Kidney (tissue), 14 donors: ENCODE measurements around the gene CUEDC1. TPM values are rescaled to one million over a fixed set of nuclear protein-coding genes. Genes with fewer than 3 reads are reported as not detected.
A peak's percentile ranks its signal among the peaks of the same experiment; 100 is the strongest.

ENCODE experiments used
- DNase-seq, 5 donors: peaks; one replicate each; pipeline ENCODE4 v3.0.0-alpha.2; 2013 to 2020
- FAIRE-seq: peaks from 2 replicates; lab custom pipeline; 2012; peaks lifted over from hg19 to GRCh38; lab: Jason Lieb, UNC
- H3K27ac ChIP-seq, 2 donors: one replicate each; pipeline ENCODE4 v1.7.0; 2013; ENCODE audit warnings: low read depth in 2 of 2, low read length in 2 of 2, inconsistent platforms in 1 of 2
- H3K27me3 ChIP-seq: one replicate; pipeline ENCODE4 v1.7.1; 2013; ENCODE audit warnings: low read length, inconsistent platforms; ENCODE audit not compliant: control insufficient read depth, insufficient read depth
- H3K36me3 ChIP-seq, 3 donors: one replicate each; pipeline versions ENCODE4 v1.7.0 to v1.7.1; 2013; ENCODE audit warnings: low read length in 3 of 3, control low read depth in 1 of 3, inconsistent platforms in 1 of 3; ENCODE audit not compliant: insufficient read depth in 3 of 3, control insufficient read depth in 2 of 3
- H3K4me1 ChIP-seq, 3 donors: one replicate each; pipeline versions ENCODE4 v1.7.0 to v1.7.1; 2013; ENCODE audit warnings: low read length in 3 of 3, inconsistent platforms in 1 of 3, low read depth in 1 of 3; ENCODE audit not compliant: control insufficient read depth in 2 of 3, insufficient read depth in 2 of 3
- H3K4me3 ChIP-seq, 3 donors: one replicate each; pipeline versions ENCODE4 v1.7.0 to v1.8.1; 2013; ENCODE audit warnings: low read length in 3 of 3, control low read depth in 1 of 3, inconsistent platforms in 1 of 3
- H3K9ac ChIP-seq, 3 donors: one replicate each; pipeline versions ENCODE4 v1.7.0 to v1.7.1; 2013; ENCODE audit warnings: low read length in 3 of 3, control low read depth in 1 of 3, inconsistent platforms in 1 of 3
- H3K9me3 ChIP-seq, 3 donors: one replicate each; pipeline versions ENCODE4 v1.7.0 to v1.7.1; 2013; ENCODE audit warnings: low read length in 3 of 3, control low read depth in 1 of 3, inconsistent platforms in 1 of 3; ENCODE audit not compliant: control insufficient read depth in 2 of 3, insufficient read depth in 1 of 3
- CTCF ChIP-seq: IDR thresholded peaks from 3 replicates; pipeline ENCODE4 v1.5.1; 2012; ENCODE audit warnings: mild to moderate bottlenecking, moderate library complexity, borderline replicate concordance; ENCODE audit not compliant: insufficient read depth; ENCODE audit errors: extremely low read depth
- intact Hi-C: fragments of 100-400 bp; cut with DNase I; formaldehyde crosslinking; loops from one replicate; pipeline ENCODE4 v1.11.1; 2022
- polyA plus RNA-seq: library from polyadenylated mRNA; stranded (reverse); fragments of 350-450 nt; fragmentation: Illumina TruSeq; extraction: RNeasy Lipid Tissue Mini Kit (QIAGEN cat#74804); gene quantifications from one replicate; pipeline ENCODE4 v1.2.3, GENCODE V29; 2014; ENCODE audit warnings: low read depth, low replicate concordance; ENCODE audit not compliant: insufficient read depth
- total RNA-seq: library from RNA; stranded (reverse); fragmentation: NEBNext Ultra II Directional; extraction: Animal tissue kit (Norgen Biotek cat#: 25700); gene quantifications from one replicate; pipeline ENCODE4 v1.2.1, GENCODE V29; 2021
- donor health status: control.
- donor health status: control.
- donor health status: control.
- donor health status: control.
- donor health status: control.
- donor health status: DM: yes; HTN: yes; CAD: no.
- donor health status: Normal renal cell carcinoma (clear cell type).

Gene CUEDC1
- total and polyA plus RNA-seq, 2 donors from 2014 or later, result 33.0 to 52.3 TPM

GRCh38 chr17:57862694-57863667 lies 92.2 kb downstream of the CUEDC1 start:
- Histone ChIP-seq H3K4me1 (peaks cover 0 to 22% (median 11%) of the 10 kb centered on the region in 3 donors), H3K4me3 (no peak overlapping the region), H3K9ac (peak overlapping the region in 1 of 3 donors; percentile 35), H3K27ac (peak overlapping the region in 1 of 2 donors; percentile 83), H3K27me3 (no peaks in the 10 kb centered on the region), H3K9me3 (no peaks in the 10 kb centered on the region), H3K36me3 (peaks cover 0 to 3% (median 0%) of the 10 kb centered on the region in 3 donors)
- FAIRE-seq, result no peak
- DNase-seq, result peak in 1 of 5 donors; percentile 45
- intact Hi-C loops, result no loop called here
- no peak for TF ChIP-seq CTCF

- FAIRE-seq (no peak), DNase-seq (peak; percentile 51 to 95 (median 76))
- TF ChIP-seq CTCF, result no peak
- Histone ChIP-seq H3K27ac (peak overlapping the region; percentile 76 to 83), H3K9ac (peak overlapping the region in 2 of 3 donors; percentile 20 to 35), H3K4me3 (peak overlapping the region in 2 of 3 donors; percentile 55 to 61), H3K4me1 (peaks cover 0 to 22% (median 11%) of the 10 kb centered on the region in 3 donors), H3K9me3 (no peaks in the 10 kb centered on the region), H3K36me3 (peaks cover 0 to 3% (median 0%) of the 10 kb centered on the region in 3 donors), H3K27me3 (no peaks in the 10 kb centered on the region)
- intact Hi-C loops, result no loop called here
Measured at GRCh38 chr17:57861790-57862693, 93.2 kb downstream of the CUEDC1 start.

- Histone ChIP-seq H3K4me1 (peaks cover 0 to 22% (median 11%) of the 10 kb centered on the region in 3 donors), H3K9me3 (no peaks in the 10 kb centered on the region), H3K27ac (peak overlapping the region; percentile 76 to 83), H3K9ac (peak overlapping the region in 1 of 3 donors; percentile 35), H3K27me3 (no peaks in the 10 kb centered on the region), H3K36me3 (peaks cover 0 to 2% (median 0%) of the 10 kb centered on the region in 3 donors), H3K4me3 (peak overlapping the region; percentile 20 to 61 (median 55))
- FAIRE-seq (no peak), DNase-seq (peak; percentile 46 to 88 (median 61))
- TF ChIP-seq CTCF, result no peak
- intact Hi-C loops, result no loop called here
Measured at GRCh38 chr17:57861000-57861789, 94.0 kb downstream of the CUEDC1 start.
